ENCODE measurements around the gene FAM25A.
A peak's percentile ranks its signal among the peaks of the same experiment; 100 is the strongest.
"Not testable (repeated sequence)": the region's sequence is repeated elsewhere in the genome, so short reads cannot be mapped to it uniquely, and the experiment has no call there.

Gene FAM25A

DNA sequence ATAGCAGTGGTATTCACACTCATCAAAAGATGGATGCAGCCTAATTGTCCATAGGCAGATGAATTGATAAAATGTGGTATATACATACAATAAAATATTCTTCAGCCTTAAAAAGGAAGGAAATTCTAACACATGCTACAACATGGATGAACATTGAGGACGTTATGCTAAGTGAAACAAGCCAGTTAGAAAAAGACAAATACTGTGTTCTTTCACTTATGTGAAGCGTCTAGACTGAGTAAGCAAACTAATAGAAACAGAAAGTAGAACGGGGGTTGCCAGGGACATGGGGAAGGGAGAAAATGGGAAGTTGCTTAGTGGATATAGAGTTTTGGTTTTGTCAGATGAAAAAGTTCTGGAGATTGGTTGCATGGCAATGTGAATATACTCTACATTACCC, 6.6 kb upstream of the FAM25A start:
- DNase-seq (ENCODE audit: low spot score): not testable (repeated sequence)

DNA sequence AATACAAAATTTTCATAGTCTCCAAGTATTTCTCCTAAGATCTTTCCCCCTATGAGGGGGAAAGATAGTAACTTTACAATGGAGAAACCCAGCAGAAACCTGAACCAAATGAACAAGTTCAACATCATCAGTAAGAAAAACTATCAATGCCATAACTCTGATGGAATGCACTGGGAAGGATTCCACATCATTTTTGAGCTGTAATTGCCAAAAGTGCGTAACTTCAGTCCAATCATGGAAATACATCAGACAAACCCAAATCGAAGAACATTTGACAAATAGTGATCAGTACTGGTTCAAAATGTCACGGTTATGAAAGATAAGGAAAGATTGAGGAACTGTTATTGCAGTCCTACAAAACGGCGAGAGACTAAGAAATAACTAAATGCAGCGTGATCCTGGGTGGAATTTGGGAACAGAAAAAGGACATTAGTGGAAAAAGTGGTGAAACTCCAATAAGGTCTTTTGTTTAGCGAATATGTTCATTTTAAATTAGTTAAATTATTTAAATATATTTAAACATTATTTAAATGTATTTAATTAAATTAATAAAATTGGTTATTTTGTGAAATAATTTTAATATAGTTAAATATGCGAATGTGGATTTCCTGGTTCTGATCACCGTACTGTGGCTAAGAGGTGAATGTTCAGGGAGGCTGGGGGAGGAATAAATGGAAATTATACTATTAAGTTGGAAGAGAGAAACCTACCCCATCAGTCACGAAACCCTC, 4.9 kb upstream of the FAM25A start:
- DNase-seq (ENCODE audit: low spot score): not testable (repeated sequence)

GRCh38 chr10:87018127-87018526, 2.0 kb upstream of the FAM25A start:
- not testable (repeated sequence) for DNase-seq (ENCODE audit: low spot score)

DNA sequence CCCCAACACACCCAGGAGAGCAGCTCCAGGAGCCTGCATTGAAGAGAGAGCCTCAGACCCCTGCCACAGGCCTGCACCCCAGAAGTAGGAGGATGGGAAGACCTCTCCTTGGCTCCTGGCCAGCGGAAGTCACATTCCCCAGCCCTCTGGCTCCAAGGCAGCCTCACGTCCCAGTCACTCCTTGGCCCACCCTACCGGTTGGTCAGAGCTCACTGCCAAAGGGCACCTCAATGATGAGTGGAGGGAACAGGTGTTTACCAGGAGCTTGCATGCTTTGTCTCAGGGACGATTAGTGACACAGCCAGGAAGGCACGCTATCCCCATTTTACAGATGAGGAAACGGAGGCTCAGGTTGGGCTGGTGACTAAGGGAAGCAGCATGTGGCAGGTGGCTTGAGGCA, 1.0 kb upstream of the FAM25A start:
- not testable (repeated sequence) for DNase-seq (ENCODE audit: low spot score)

DNA sequence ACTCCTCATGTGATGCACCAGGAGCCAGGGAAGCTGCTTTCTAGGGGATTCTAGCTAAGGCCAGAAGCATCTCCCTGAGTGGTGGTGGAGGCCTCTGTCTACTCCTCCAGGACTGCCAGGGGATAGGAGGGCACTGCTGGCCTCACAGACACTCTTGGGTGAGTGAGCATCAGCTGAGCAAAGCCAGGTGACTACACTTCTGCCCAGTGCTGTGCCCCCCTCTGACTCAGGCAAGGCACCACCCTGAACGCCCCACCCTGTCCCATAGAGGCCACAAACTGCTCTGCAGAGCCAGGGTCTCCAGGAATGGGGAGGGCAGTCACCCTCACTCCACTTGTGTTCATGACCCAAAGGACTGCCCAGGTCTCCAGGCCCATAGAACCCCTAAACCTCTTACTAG, 590 bp upstream of the FAM25A start:
- not testable (repeated sequence) for DNase-seq (ENCODE audit: low spot score)

GRCh38 chr10:87025285-87025958, 5.3 kb downstream of the FAM25A start:
- not testable (repeated sequence) for DNase-seq (ENCODE audit: low spot score)

GRCh38 chr10:87026747-87027508, 6.8 kb downstream of the FAM25A start:
- not testable (repeated sequence) for DNase-seq (ENCODE audit: low spot score)

DNA sequence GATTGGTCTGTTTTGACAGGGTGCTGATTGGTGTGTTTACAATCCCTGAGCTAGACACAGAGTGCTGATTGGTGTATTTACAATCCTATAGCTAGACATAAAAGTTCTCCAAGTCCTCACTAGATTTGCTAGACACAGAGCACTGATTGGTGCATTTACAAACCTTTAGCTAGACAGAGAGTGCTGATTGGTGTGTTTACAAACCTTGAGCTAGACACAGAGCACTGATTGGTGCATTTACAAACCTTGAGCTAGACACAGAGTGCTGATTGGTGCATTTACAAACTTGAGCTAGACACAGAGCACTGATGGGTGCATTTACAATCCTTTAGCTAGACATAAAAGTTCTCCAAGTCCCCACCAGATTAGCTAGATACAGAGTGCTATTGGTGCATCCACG, 10.3 kb downstream of the FAM25A start:
- not testable (repeated sequence) for DNase-seq (ENCODE audit: low spot score)

DNA sequence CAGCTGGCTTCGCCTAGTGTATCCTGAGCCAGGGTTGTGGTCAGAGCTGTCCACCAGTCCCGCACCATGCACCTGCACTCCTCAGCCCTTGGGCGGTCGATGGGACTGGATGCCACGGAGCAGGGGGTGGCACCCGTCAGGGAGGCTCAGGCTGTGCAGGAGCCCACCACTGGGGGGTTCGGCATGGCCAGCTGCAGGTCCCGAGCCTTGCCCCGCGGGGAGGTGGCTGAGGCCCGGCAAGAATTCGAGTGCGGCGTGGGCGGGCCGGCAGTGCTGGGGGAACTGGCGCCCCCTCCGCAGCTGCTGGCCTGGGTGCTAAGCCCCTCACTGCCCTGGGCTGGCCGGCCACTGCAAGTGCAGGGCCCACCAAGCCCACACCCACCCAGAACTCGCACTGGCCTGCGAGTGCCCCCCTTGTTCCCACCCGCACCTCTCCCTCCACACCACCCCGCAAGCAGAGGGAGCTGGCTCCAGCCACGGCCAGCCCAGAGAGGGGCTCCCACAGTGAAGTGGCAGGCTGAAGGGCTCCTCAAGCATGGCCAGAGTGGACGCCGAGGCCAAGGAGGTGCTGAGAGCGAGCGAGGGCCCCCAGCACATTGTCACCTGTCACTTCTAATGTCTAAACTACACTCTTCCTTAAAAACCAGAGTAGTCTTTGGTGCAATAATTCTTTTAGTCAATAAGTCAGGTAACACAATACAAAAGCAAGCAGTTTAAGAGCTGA, 11.0 kb downstream of the FAM25A start:
- DNase-seq (ENCODE audit: low spot score): no peak

DNA sequence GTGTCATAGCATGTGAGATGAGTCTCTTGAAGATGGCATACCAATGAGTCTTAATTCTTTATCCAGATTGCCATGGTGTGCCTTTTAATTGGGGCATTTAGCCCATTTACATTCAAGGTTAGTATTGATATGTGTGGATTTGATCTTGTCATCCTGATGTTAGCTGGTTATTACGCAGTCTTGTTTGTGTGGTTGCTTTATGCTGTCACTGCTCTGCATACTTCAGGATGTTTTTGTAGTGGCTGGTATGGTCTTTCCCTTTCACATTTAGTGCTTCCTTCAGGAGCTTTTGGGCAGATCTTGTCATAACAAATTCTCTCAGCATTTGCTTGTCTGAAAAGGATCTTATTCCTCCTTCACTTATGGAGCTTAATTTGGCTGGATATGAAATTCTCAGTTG, 16.5 kb downstream of the FAM25A start:
- no peak for DNase-seq (ENCODE audit: low spot score)

DNA sequence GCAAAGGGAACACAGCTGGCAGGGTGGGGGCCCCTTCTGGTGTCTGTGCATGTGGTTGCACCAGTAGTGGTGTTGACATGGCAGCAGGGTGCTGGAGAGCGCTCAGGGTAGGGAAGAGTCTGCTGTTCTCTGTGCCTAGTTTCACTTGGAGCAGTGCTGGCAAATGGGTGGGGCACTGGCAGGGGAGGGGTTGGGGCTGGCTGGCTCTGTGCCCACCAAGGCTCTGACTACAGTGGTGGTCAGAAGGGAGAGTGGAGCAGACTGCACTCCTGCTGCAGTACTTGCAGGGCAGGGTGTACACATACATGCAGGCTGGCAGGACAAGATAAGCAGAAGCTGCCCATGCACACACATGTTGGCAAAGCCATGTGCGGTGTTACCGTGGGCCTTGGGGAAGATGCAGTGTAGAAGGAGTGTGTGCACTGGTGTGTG, 18.2 kb downstream of the FAM25A start:
- DNase-seq (ENCODE audit: low spot score): no peak

- no peak for DNase-seq (ENCODE audit: low spot score)
Measured at GRCh38 chr10:87038786-87039185, 18.7 kb downstream of the FAM25A start.

- DNase-seq (ENCODE audit: low spot score): not testable (repeated sequence)
Measured at GRCh38 chr10:87043579-87043978, 23.5 kb downstream of the FAM25A start.

- no peak for DNase-seq (ENCODE audit: low spot score)
Measured at GRCh38 chr10:87045434-87045938, 25.4 kb downstream of the FAM25A start.

DNA sequence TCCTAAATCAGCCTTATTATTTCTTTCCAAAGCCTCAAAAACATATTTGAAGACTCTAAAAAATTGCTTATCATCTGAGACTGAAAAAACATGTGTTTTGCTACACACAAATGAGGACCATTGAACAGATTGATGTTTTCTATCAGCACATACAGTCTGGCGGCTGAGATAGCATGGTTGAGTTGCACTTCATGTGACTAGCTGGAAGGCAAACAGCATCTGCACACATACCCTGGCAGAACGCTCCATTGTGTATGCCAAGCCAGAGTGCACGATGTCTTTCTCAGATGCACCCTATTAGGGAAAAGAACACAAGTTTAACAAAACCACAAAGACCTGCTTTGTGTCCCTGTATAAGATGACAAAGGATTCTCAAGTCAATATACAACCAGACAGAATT, 33.0 kb downstream of the FAM25A start:
- peak; percentile 94 for DNase-seq (ENCODE audit: low spot score)

DNA sequence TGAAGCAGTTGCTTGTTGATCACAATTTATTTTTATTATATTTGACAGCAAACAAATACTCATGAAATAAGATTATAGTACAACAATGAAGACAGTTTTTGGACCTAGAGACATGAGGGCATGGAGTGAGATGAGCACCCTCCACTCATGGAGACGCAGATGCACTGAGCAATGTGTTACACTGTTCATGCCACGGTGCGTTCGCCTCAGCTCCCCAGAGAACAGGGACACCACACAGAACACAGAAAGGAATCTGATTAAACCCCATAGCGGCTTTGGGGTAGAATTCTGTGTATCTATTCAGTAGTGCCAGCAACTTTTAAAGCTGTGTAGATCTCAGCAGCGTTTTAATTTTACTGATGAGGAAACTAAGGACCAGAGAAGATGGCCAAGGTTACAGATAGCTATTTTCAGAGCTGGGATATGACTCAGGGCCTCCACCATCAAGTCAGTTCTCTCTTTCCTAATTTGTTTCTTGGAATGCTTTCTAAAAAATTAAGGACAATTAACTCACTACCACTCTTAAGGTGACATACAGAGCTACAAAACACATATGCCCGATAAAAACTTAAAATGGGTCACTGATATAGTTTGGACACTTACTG, 33.6 kb downstream of the FAM25A start:
- peak; percentile 68 for DNase-seq (ENCODE audit: low spot score)

DNA sequence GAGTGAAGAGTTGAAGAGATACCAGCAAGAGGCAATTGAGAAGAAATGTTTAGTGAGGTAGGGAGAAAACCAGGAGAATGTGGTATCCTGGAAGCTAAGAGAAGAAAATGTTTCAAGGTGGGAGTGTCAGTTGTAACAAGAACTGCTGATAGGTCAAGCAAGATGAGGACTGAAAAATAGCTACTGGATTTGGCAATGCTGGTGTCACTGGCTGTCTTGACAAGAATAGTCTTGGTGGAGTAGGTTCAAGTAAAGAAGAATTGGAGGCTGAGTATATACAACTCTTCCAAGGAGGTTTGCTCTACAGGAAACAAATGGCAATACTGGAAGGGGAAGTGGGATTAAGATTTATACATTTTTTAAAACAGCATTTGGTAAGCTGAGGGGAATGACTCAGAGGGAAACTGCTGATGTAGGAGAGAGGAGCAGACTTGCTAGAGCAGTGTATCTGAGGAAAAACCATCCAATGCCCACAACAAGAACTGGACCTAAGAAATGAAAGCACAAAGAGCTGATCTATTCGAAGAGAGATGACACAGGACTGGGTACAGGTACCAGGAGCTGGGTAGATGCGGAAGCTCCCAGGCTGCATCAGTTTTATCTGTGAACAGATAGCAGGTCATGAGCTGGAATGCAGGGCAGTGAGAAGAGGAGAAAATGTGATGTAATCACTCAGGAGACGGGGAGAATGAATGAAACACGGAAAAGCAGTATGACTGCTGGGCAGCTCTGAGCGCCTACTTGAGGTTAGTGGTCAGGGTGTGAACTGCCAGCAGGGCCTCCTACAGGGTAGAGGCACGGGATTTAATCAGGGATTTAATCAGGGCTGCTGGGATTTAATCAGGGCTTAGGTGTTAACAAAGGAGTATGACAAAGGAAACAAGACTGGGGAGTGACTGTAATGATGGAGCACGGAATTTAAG, 34.5 kb downstream of the FAM25A start:
- DNase-seq (ENCODE audit: low spot score): peak; percentile 54

- DNase-seq (ENCODE audit: low spot score): peak; percentile 29
Measured at GRCh38 chr10:87058171-87058570, 38.1 kb downstream of the FAM25A start.

DNA sequence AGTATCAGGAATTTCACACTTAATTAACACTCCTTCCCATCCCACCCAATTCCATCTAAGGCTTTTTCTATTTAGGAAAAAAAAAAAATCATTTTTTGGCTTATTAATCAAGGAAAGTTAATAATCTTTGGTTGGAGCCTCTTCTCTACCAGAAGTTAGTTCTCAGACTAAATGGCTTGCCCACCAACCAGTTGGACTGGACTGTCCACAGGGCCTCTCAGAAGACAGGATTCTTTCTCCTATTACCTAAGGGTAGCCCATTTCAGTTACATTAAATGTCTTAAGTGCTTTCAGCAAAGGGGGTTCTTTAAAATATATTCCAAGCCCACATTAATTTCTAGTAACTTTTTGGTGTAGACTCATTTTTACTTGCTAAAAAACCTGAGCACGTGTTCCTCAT, 39.3 kb downstream of the FAM25A start:
- no peak for DNase-seq (ENCODE audit: low spot score)

GRCh38 chr10:87060280-87060928, 40.3 kb downstream of the FAM25A start:
- no peak for DNase-seq (ENCODE audit: low spot score)

Measured in Ammon's horn (tissue), 1 donor.